ENCODE data around the gene REN.

Gene REN

DNA sequence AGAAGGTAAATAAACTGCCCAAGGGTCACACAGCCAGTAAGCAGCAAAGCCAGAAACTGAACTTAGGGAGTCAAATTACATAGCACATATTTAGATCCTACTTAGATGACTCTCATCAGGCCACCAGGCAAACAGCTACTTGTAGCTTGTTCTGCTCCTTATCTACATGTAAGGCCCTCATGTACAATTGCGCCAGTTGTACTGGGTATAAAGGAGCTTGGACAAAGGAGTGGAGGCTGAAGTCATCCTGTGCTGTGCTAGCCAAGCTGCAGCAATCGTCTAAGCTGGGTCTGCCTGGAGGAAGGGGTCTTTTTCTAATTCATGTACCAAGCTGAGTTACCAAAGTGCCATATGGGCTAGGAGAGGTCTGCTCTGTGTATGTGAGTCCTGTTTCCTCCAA, 27.0 kb downstream of the REN start:
- FAIRE-seq, result no peak
- no peak for DNase-seq (ENCODE audit: insufficient read length, low spot score)

DNA sequence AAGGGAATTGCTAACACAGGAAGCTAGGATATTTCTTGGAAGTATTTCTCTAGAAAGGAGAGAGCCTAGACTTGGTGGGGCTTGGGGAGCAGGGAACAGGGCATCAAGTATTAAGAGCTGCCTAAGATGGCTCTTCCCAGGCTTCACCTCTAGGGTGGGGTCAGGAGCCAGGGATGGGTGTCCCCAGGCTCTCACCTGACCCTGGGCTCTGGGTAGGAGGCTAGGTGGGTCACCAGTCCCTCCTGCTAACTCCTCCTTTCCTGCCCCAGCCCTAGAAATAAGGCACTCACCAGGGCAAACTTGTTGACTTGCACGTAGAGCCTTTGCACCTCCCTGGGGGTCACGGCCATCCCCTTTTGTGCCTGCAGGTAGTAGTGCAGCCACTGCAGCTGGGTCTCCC, 29.3 kb downstream of the REN start:
- FAIRE-seq, result no peak
- DNase-seq (ENCODE audit: insufficient read length, low spot score), result no peak

DNA sequence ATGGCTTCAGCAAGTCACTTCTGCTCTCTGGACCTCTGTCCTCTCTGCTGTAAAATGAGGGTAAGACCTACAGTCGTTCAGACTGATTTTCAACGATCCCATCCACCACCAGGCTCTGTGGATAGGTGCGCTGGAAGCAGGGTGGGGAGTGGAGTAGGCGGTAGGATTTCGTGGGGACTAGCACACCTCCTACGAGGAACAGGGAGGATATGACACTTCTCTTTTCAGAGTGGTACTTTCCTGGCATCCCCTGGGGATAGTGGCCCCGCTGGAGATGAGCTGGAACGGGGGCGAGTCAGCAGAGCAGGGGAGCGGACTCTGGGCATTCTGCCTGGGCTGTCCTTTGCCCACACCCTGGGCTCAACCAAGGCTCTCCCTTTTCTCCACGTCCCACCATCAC, 32.0 kb downstream of the REN start:
- no peak for DNase-seq (ENCODE audit: insufficient read length, low spot score)
- no peak for FAIRE-seq

DNA sequence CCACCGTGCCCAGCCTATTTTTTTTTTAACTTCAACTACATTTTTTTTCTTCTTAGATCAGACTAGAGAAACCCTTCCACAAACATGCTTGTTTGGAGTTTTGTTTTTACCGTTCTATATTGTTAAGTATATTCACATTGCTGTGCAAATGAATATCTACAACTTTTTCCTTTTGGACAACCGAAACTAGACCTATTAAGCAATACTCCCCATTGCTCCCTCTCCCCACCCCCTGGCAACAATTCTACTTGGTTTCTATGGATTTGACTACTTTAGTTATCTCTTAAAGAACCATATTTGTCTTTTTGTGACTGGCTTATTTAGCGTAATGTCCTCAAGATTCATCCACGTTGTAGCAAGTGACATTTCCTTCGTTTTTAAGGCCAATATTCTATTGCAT, 33.4 kb downstream of the REN start:
- DNase-seq (ENCODE audit: insufficient read length, low spot score), result no peak
- no peak for FAIRE-seq

DNA sequence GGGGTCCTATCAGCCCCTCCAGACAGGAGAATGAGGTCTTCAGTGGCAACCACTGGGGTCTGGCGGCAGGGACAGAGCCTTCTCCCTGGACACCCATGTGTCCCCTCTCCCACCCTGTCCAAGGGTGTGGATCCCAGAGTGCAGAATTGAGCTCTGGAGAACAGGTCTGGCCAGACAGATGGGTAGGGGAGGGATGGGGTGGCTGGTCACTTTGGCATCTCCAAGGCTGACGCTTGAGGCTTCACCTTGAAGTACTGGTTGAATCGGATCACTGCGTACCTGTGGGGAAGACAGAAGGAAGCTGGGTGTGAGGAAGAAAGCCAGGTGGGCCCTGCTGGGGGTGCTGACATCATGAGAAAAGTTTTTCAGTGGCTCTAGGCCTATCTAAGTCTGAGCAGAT, 34.2 kb downstream of the REN start:
- DNase-seq (ENCODE audit: insufficient read length, low spot score), result no peak
- FAIRE-seq, result no peak

DNA sequence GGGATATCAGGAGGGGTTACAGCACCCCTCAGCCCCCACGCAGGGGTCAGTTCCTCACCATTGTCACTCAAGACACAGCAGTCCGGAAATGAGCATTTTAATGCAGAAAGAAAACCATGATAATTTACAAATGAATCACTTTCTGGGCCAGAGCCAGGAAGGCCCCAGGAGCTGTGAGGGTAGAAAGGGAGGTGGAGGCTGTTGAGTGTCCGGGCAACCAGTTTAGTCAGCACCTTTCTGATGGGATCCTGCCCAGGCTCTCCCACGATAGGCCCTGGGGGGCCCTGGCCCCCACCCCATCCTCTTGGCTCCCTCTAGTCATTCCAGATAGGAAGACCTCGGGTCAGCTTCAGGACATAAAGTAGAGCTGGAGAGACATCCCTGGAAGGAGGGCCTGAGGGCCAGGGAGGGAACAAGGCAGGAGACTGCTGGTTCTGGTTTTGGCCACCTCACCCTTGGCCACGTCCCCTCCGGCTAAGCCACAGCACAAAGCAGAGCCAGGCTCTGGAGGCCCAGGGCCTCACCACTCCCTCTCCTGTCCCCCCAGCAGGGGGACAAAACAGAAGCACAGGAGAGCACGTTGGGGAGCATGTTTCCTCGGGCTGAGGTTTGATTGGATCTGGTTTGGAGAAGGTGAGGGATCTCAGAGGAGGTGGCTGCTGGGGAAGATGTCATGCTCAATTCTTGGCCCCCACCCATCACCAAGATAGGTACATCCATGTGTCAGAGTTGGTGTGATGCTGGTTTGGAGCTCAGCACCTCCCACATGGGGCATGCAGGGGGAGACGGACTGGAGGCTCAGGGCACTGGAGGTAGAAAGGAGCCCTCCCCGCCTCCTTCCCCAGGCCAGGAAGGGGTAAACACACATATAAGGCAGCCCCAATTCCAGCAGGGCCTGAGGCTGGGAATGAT, 34.9 kb downstream of the REN start:
- no peak for FAIRE-seq
- no peak for DNase-seq (ENCODE audit: insufficient read length, low spot score)

DNA sequence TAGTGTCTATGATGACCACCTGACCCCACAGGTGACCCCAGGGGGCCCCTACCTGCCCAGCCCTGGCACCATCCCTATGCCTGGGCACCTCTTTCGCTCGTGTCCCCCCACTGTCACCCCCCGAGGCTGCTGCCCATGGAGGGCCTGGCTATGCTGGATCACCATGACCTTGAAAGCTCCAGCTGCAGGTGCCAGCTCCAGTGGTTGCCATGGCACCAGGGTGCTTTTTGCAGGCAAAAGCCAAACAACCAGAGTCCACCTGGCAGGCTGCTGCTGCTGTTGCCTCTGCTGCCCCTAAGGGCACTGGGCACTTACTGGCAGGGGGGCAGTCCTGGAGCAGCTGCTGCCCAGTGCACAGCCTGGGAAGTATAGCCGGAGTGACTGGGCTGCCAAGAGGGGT, 36.0 kb downstream of the REN start:
- no peak for FAIRE-seq
- no peak for DNase-seq (ENCODE audit: insufficient read length, low spot score)

DNA sequence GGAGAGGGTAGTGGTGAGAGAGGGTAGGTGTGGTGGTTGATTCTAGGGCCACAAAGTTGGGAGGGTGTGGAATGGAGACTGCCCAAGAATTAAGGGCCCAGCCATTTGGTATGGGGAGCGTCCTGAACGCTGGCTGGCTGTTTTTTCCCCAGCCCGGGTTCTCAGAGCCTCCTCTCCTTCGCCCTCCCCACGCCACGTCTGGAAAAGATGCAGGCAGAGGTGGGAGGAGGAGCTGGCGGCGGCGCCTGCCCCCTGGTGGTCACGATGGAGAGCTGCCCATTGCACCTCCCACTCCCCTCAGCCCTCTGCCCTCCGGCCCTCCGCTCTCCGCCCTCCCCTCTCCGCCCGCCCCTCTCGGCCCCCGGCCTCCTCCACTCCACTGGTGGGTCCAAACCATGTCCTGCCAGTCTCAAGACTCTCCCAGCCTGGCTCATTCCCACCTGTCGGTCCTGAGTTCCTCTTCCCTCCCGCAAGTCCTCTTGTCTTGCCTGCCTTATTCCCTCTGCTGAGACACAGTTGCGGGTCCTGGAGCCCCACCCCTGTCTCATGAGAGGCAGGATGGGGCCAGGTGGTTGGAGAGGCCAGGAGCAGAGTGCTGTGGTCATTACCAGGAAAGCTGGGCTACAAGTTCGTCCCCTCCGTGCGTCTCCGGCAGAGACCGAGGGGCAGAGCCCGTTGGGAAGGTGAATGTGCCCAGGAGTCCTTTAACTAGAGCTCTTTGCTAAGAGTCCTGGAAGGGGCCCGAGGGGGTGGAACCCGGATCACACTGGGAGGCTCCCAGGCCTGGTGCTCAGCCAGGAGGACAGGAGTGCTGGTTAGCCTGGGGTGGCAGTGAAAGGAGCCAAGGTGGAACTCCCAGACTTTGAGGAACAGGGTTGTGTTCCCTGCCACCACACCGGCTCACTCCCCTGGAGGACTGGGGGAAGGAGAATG, 36.9 kb downstream of the REN start:
- FAIRE-seq (peak; percentile 26), DNase-seq (ENCODE audit: insufficient read length, low spot score) (peak; percentile 93)

DNA sequence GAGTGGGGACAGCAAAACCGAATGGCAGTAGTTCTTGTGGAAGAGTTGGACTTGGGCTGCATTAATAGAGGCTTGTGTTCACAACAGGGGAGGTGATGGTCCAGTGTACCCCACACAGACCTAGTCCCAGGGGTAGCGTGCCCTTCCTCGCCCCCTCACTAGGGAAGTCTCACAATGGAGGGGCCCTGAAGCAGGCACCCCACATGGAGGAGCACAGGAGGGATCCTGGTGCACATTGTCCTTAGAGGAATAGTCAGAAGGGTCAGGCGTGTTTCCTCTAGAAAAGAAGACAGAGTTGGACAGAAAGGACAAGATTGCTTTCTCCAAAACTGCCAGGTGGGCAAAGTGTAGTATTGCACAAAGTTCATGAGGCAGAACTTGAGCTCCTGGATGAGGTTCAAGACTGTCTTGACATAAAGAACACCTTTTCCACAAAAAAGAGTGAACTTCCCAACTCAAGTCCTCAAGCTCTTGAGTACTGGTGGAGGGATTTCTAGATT, 37.6 kb downstream of the REN start:
- FAIRE-seq (no peak), DNase-seq (ENCODE audit: insufficient read length, low spot score) (no peak)

DNA sequence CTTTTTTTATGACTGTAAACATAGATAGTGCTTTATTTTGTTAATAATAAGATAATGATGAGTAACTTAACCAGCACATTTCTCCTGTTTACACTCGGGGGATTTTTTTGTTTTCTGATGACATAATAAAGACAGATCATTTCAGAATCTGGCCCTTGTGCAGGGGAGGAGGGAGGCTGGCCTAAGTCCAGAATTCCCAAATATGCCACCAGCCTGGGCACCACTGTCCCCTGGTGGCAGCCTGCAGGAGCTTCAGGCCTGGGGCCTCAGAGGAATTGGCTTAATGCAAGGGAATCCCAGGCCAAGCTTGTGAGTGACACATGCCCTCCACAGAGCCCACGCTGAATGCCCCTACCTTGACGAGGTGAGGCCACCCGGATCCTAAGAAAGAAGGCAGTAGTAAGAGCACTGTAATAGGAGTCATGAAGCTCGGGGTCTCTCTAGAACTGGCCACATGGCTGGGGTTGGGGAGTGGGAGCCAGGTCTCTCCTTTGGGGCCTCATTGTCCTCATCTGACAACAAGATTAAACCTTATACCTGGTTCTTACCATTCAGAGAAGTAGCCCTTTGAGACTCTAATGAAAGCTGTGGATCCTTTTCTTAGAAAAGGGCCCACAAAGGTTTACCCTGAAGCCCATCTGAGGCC, 38.4 kb downstream of the REN start:
- FAIRE-seq (no peak), DNase-seq (ENCODE audit: insufficient read length, low spot score) (no peak)

DNA sequence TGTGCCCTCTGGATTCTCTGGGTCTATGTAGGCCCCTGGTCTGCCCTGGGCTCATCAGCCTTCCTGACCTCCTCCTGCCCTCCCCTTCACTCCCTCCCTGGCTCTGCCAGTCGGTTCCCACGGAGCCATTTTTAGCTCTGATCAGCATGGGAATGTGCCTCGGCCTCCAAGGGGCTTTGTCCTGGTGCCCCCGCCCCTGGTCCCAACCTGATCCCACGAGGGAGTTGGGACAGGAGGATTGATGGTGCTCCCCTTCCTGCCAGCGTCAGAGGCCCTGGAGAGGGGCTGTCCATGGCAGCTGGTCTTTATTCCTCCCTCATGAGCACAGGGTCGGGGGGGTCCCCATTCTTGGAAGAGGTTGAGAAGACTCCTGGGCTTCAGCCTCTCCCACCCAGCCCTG, 39.2 kb downstream of the REN start:
- DNase-seq (ENCODE audit: insufficient read length, low spot score) (no peak), FAIRE-seq (no peak)

DNA sequence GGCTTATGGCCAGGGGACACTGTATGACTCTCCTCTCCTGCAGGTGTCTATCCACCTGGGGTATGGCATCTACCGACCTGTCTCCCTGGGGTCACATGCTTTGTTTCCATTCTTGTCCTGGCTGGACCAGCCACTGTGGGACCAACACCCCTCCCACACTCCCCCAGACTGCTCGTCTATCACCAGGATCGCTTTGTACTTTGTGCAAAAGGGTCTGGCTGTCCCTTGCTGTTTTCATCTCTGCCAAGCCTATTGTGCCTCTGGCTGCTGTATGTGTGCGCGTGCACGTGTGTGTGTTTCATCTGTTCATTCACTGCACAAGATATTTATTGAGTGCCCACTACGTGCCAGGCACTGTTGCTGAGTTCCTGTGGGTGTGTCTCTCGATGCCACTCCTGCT, 39.8 kb downstream of the REN start:
- no peak for FAIRE-seq
- DNase-seq (ENCODE audit: insufficient read length, low spot score), result no peak

DNA sequence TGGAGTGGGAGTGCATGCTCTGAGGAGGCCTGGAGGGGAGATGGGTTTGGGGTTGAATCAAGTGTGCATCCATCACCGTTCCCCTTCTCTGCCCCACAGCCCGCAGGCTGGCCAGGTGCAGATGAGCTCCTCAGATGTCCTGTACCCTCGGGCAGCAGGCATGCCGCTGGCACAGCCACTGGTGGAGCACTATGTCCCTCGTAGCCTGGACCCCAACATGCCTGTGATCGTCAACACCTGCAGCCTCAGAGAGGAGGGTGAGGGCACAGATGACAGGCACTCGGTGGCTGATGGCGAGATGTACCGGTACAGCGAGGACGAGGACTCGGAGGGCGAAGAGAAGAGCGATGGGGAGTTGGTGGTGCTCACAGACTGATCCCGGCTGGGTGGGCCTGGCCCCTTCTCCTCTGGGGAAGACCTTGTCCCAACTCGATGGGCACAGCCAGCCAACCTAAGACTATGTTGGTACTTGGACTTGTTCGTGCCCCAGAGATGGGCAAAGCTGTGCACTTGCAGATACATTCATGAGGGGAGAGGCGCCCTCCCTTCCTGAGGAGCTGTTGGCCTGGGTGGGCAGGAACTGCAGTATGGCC, 40.3 kb downstream of the REN start:
- DNase-seq (ENCODE audit: insufficient read length, low spot score), result no peak
- no peak for FAIRE-seq

DNA sequence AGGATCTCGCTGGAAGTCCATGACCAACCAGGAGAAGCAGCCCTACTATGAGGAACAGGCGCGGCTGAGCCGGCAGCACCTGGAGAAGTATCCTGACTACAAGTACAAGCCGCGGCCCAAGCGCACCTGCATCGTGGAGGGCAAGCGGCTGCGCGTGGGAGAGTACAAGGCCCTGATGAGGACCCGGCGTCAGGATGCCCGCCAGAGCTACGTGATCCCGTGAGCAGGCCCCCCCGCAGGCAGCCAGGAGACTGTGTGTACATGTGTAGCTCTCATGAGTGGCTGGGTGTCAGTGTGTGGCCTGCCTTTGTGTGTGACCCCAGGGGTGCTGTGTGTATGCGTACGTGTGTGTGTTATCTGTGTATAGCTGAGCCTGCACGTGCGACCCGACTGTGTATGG, 41.5 kb downstream of the REN start:
- DNase-seq (ENCODE audit: insufficient read length, low spot score) (no peak), FAIRE-seq (no peak)

DNA sequence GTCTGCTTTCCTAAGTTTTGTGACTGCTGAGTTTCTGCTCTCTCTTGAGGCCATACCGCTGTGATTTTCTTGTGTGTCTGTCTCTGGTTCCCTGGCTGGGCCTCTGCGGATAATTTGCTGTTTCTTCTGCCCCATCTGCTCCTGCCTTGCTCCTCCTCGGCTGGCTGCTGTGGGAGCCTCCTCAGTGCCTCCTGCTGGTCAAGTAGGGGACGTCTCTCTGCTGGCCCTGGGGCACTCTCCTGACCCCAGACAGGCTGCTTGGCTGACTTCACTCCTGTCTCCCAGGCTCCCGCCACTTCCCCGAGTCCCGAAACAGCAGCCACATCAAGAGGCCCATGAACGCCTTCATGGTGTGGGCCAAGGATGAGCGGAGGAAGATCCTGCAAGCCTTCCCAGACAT, 42.8 kb downstream of the REN start:
- no peak for DNase-seq (ENCODE audit: insufficient read length, low spot score)
- FAIRE-seq, result no peak

DNA sequence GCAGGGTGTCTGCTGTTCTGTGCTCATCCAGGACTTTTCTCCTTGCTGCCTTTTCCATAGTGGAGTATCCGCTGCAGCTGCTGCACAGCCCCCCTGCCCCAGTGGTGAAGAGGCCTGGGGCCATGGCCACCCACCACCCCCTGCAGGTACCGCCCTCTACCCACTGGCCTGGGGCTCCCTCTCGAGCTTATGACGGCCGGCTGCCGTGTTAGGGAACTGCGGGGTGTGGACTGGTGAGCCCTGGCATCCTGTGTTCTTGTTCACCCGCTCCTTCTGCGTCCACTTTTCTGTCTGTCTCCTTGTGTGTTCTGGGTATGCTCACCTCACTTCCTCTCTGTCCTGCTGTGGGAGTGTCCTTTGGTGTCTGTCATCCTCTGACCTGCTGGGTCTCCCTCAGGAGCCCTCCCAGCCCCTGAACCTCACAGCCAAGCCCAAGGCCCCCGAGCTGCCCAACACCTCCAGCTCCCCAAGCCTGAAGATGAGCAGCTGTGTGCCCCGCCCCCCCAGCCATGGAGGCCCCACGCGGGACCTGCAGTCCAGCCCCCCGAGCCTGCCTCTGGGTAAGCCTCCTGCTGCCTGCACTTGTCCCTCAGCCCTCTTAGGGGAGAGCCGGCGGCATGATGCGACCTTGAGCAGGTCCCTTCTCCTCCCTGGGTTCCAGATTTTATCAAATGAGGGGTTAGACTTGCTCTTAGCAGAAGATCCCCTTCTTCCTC, 44.1 kb downstream of the REN start:
- FAIRE-seq (no peak), DNase-seq (ENCODE audit: insufficient read length, low spot score) (no peak)

DNA sequence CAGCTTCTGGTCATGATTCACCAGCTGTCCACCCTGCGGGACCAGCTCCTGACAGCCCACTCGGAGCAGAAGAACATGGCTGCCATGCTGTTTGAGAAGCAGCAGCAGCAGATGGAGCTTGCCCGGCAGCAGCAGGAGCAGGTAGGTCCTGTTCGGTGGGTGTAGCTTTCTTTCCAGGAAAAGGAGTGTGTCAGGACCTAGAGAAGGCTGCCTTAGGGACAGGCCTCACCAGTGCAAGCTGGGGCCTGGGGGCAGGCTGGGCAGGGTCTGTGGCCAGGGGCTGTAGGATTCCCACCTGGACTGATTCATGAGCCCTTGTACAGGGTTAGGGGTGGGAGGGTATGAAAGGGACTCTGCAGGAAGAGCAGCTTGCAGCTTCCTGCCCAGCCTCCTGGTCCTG, 49.6 kb downstream of the REN start:
- no peak for FAIRE-seq
- no peak for DNase-seq (ENCODE audit: insufficient read length, low spot score)

DNA sequence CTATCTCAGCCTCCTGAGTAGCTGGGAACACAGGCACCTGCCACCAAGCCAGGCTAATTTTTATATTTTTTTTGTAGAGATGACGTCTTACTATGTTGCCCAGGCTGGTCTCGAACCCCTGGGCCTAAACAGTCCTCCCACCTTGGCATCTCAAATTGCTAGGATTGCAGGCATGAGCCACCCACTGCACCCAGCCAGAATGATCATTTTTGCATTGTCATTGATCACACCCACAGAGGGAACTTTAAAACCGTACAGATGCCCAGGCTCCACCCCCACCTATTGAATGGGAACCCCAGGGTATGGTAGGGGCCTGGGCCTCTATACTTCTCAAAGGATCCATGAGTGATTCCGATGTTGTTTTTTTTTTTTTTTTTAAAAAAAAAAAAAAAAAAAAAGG, 51.0 kb downstream of the REN start:
- no peak for FAIRE-seq
- no peak for DNase-seq (ENCODE audit: insufficient read length, low spot score)

DNA sequence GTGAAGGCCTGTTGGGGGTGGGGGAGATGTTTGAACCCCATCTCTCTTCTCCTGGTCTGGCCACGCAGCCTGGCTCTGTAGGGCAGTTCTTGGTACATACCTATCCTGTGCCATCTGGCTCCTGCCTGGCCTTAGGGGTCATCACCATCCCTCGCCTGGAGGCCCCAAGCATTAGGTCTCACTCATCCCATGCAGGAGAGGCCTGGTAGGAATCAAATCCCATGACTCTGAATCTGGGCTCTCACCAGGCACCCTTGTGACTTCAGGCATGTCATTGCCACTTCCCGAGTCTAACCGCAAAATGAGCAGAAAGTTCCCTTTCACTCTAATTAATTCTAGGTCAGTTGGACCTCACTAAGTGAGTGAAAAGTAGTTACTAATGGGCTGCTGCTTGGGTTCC, 51.5 kb downstream of the REN start:
- FAIRE-seq (no peak), DNase-seq (ENCODE audit: insufficient read length, low spot score) (no peak)

DNA sequence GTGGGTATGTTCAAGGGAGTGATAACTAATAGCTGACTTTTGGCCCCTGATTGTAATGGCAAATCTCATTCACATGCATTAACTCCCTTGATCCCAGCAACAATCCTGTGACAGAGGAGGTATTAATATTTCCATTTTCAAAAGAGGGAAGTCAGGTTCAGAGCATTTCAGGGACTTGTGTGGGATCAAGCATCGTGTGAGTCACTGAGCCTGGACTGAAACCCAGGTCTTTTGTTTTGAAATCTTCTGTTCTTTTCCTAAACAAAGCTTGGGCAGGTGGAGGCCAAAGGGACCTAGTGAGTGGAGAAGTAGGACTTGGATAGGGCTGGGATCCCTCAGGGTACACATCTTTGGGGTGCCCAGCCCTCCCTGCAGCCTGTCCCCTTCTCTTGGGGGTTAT, 52.2 kb downstream of the REN start:
- FAIRE-seq, result no peak
- no peak for DNase-seq (ENCODE audit: insufficient read length, low spot score)

Measured in GM19239 (cell line).